ENCODE measurements around the gene EIF5AL1. TPM values are rescaled to one million over a fixed set of nuclear protein-coding genes. Genes with fewer than 3 reads are reported as not detected.
"Not testable (repeated sequence)": the region's sequence is repeated elsewhere in the genome, so short reads cannot be mapped to it uniquely, and the experiment has no call there.

Gene EIF5AL1
- total RNA-seq (2014; rRNA removed; shearing (Covaris generic)), result 0.53 and 0.81 TPM in 2 replicates

- not testable (repeated sequence) for DNase-seq (ENCODE audit: low spot score)
These were observed at the start of gene EIF5AL1 for GRCh38 chr10:79511891-79512583. Gene EIF5AL1, plus strand, starts transcription at chr10:79512533. Its CDS starts 117 bp downstream, at chr10:79512650.

- DNase-seq (ENCODE audit: low spot score), result no peak
These were observed 48.5 kb upstream of the EIF5AL1 start for GRCh38 chr10:79463578-79464496.

GRCh38 chr10:79465341-79465740 is 47.0 kb upstream of the EIF5AL1 start:
- no peak for DNase-seq (ENCODE audit: low spot score)

GRCh38 chr10:79468015-79468560 is 44.2 kb upstream of the EIF5AL1 start:
- no peak for DNase-seq (ENCODE audit: low spot score)

- no peak for DNase-seq (ENCODE audit: low spot score)
These were observed 43.3 kb upstream of the EIF5AL1 start for GRCh38 chr10:79468841-79469585.

- no peak for DNase-seq (ENCODE audit: low spot score)
These were observed 42.2 kb upstream of the EIF5AL1 start for GRCh38 chr10:79470096-79470495.

- no peak for DNase-seq (ENCODE audit: low spot score)
These were observed 40.6 kb upstream of the EIF5AL1 start for GRCh38 chr10:79471776-79472175.

GRCh38 chr10:79472449-79472848 is 39.9 kb upstream of the EIF5AL1 start:
- no peak for DNase-seq (ENCODE audit: low spot score)

- DNase-seq (ENCODE audit: low spot score), result no peak
These were observed 39.4 kb upstream of the EIF5AL1 start for GRCh38 chr10:79472951-79473350.

- DNase-seq (ENCODE audit: low spot score), result no peak
These were observed 38.7 kb upstream of the EIF5AL1 start for GRCh38 chr10:79473496-79474095.

- DNase-seq (ENCODE audit: low spot score), result peak; percentile 19
These were observed 37.1 kb upstream of the EIF5AL1 start for GRCh38 chr10:79475119-79475653.

GRCh38 chr10:79475877-79476276 is 36.5 kb upstream of the EIF5AL1 start:
- no peak for DNase-seq (ENCODE audit: low spot score)

GRCh38 chr10:79476645-79477044 is 35.7 kb upstream of the EIF5AL1 start:
- no peak for DNase-seq (ENCODE audit: low spot score)

GRCh38 chr10:79477456-79477855 is 34.9 kb upstream of the EIF5AL1 start:
- DNase-seq (ENCODE audit: low spot score), result no peak

- no peak for DNase-seq (ENCODE audit: low spot score)
These were observed 32.9 kb upstream of the EIF5AL1 start for GRCh38 chr10:79479283-79479909.

- DNase-seq (ENCODE audit: low spot score), result no peak
These were observed 30.0 kb upstream of the EIF5AL1 start for GRCh38 chr10:79482304-79482703.

GRCh38 chr10:79482741-79483140 is 29.6 kb upstream of the EIF5AL1 start:
- DNase-seq (ENCODE audit: low spot score), result no peak

GRCh38 chr10:79483299-79483698 is 29.0 kb upstream of the EIF5AL1 start:
- no peak for DNase-seq (ENCODE audit: low spot score)

- no peak for DNase-seq (ENCODE audit: low spot score)
These were observed 28.4 kb upstream of the EIF5AL1 start for GRCh38 chr10:79483948-79484347.

GRCh38 chr10:79484476-79484875 is 27.9 kb upstream of the EIF5AL1 start:
- no peak for DNase-seq (ENCODE audit: low spot score)
